HepG2 (cell line): ENCODE data around the gene FAT1. TPM values are rescaled to one million over a fixed set of nuclear protein-coding genes. Genes with fewer than 3 reads are reported as not detected.

ENCODE experiments used
- ATF1 ChIP-seq: IDR thresholded peaks from 2 replicates; pipeline ENCODE4 v1.6.1; 2016; ENCODE audit warnings: mild to moderate bottlenecking, control low read depth
- CREM ChIP-seq, 2 experiments: sonication (generic) in 1 of 2; formaldehyde crosslinking in 1 of 2; IDR thresholded peaks; 2 replicates each; pipeline versions ENCODE4 v1.4.0 to v1.6.1; 2016 to 2020; ENCODE audit warnings: antibody characterized with exemption in 1 of 2, mild to moderate bottlenecking in 1 of 2, missing genetic modification reagents in 1 of 2
- EZH2 ChIP-seq: conservative IDR thresholded peaks from 2 replicates; pipeline ENCODE4 v1.6.1; 2012; ENCODE audit warnings: mild to moderate bottlenecking, low read depth, low read length, moderate library complexity
- FOSL2 ChIP-seq: sonication (generic); formaldehyde crosslinking; IDR thresholded peaks from 2 replicates; pipeline ENCODE4 v1.4.0; 2020; ENCODE audit warnings: missing genetic modification reagents
- HNRNPK ChIP-seq: fragments of 200-400 bp; formaldehyde crosslinking; IDR thresholded peaks from 2 replicates; pipeline ENCODE4 v1.6.1; 2018; ENCODE audit warnings: low read length, low read depth, moderate library complexity, mild to moderate bottlenecking; ENCODE audit not compliant: poor library complexity, severe bottlenecking
- HOXA9 ChIP-seq: sonication (generic); formaldehyde crosslinking; IDR thresholded peaks from 2 replicates; pipeline ENCODE4 v1.8.1; 2022; ENCODE audit warnings: missing genetic modification reagents, mild to moderate bottlenecking, moderate library complexity, borderline replicate concordance
- KMT2B ChIP-seq: IDR thresholded peaks from 2 replicates; pipeline ENCODE4 v1.6.1; 2016; ENCODE audit warnings: missing genetic modification reagents, missing compliant biosample characterization
- MBNL3 ChIP-seq: fragments of 250-450 bp; sonication (Bioruptor Pico); conservative IDR thresholded peaks from 2 replicates; pipeline ENCODE4 v1.8.0; 2022; ENCODE audit warnings: mild to moderate bottlenecking, inconsistent platforms
- MYC ChIP-seq: sonication (generic); formaldehyde crosslinking; IDR thresholded peaks from 2 replicates; pipeline ENCODE4 v1.9.0; 2021; ENCODE audit warnings: missing genetic modification reagents, borderline replicate concordance
- NCOA2 ChIP-seq: sonication (generic); formaldehyde crosslinking; IDR thresholded peaks from 2 replicates; pipeline ENCODE4 v1.8.0; 2022; ENCODE audit warnings: inconsistent platforms
- NONO ChIP-seq, 2 experiments: fragments of 450-650 bp in 1 of 2; sonication (generic) in 1 of 2; formaldehyde crosslinking in 1 of 2; IDR thresholded peaks in 1 of 2; conservative IDR thresholded peaks in 1 of 2; 2 replicates each; pipeline versions ENCODE4 v1.6.1 to v1.8.0; 2017 to 2022; ENCODE audit warnings: mild to moderate bottlenecking in 1 of 2, missing genetic modification reagents in 1 of 2, moderate library complexity in 1 of 2
- PPARG ChIP-seq: conservative IDR thresholded peaks from 2 replicates; pipeline ENCODE4 v1.6.1; 2016; ENCODE audit warnings: missing biosample characterization, missing genetic modification reagents
- RXRB ChIP-seq: IDR thresholded peaks from 2 replicates; pipeline ENCODE4 v1.6.1; 2016; ENCODE audit warnings: borderline replicate concordance, missing genetic modification reagents, missing compliant biosample characterization
- SMAD3 ChIP-seq: sonication (generic); formaldehyde crosslinking; IDR thresholded peaks from 2 replicates; pipeline ENCODE4 v1.4.0; 2020; ENCODE audit warnings: missing genetic modification reagents
- SRSF9 ChIP-seq: fragments of 200-400 bp; formaldehyde crosslinking; IDR thresholded peaks from 2 replicates; pipeline ENCODE4 v1.6.1; 2018; ENCODE audit warnings: borderline replicate concordance, mild to moderate bottlenecking, low read depth, low read length; ENCODE audit not compliant: insufficient read depth, poor library complexity, severe bottlenecking
- TBX2 ChIP-seq: sonication (generic); formaldehyde crosslinking; IDR thresholded peaks from 2 replicates; pipeline ENCODE4 v1.5.0; 2020; ENCODE audit warnings: missing genetic modification reagents, mild to moderate bottlenecking, borderline replicate concordance
- WIZ ChIP-seq: sonication (generic); formaldehyde crosslinking; IDR thresholded peaks from 2 replicates; pipeline ENCODE4 v1.5.1; 2020; ENCODE audit warnings: mild to moderate bottlenecking, missing genetic modification reagents
- ZBTB42 ChIP-seq: sonication (generic); formaldehyde crosslinking; IDR thresholded peaks from 2 replicates; pipeline ENCODE4 v1.5.0; 2020; ENCODE audit warnings: mild to moderate bottlenecking, missing genetic modification reagents
- ZNF205 ChIP-seq: IDR thresholded peaks from 2 replicates; pipeline ENCODE4 v1.6.1; 2018; ENCODE audit warnings: missing biosample characterization, missing genetic modification reagents
- ZNF232 ChIP-seq: sonication (generic); formaldehyde crosslinking; IDR thresholded peaks from 2 replicates; pipeline ENCODE4 v1.4.0; 2020; ENCODE audit warnings: missing genetic modification reagents, borderline replicate concordance
- ZNF235 ChIP-seq: sonication (generic); formaldehyde crosslinking; IDR thresholded peaks from 2 replicates; pipeline ENCODE4 v1.8.1; 2023; ENCODE audit warnings: mild to moderate bottlenecking, missing genetic modification reagents, borderline replicate concordance
- ZNF556 ChIP-seq: sonication (generic); formaldehyde crosslinking; IDR thresholded peaks from 2 replicates; pipeline ENCODE4 v1.4.0; 2020; ENCODE audit warnings: mild to moderate bottlenecking, missing genetic modification reagents, borderline replicate concordance
- ZNF563 ChIP-seq: sonication (generic); formaldehyde crosslinking; IDR thresholded peaks from 2 replicates; pipeline ENCODE4 v1.8.0; 2022; ENCODE audit warnings: mild to moderate bottlenecking, moderate library complexity, missing genetic modification reagents
- ZNF703 ChIP-seq: sonication (generic); formaldehyde crosslinking; IDR thresholded peaks from 2 replicates; pipeline ENCODE4 v1.5.1; 2020; ENCODE audit warnings: missing genetic modification reagents, mild to moderate bottlenecking, moderate library complexity, borderline replicate concordance
- ZNF879 ChIP-seq: sonication (generic); formaldehyde crosslinking; IDR thresholded peaks from 2 replicates; pipeline ENCODE4 v1.8.1; 2023; ENCODE audit warnings: missing genetic modification reagents
- polyA plus RNA-seq, 8 experiments: library from polyadenylated mRNA; depleted of rRNA in 3 of 8; stranded (reverse) in 7 of 8; unstranded in 1 of 8; fragments of >200 nt; fragmentation: Illumina TruSeq in 4 of 8; extraction: Trizol in 4 of 8; gene quantifications; 2 replicates each; pipeline versions ENCODE4 v1.2.1 to v1.2.3, GENCODE V29; 2011 to 2016; ENCODE audit warnings: low read depth in 4 of 8, missing spikeins in 1 of 8, mixed read lengths in 1 of 8; ENCODE audit not compliant: insufficient read depth in 1 of 8
- total RNA-seq, 5 experiments: library from RNA; depleted of rRNA; stranded (reverse); fragments of >200 nt; fragmentation: Illumina TruSeq; extraction: Trizol; gene quantifications; 2 replicates each; pipeline ENCODE4 v1.2.3, GENCODE V29; 2016; ENCODE audit warnings: low read depth in 1 of 5
- TF ChIP-seq, protein P1 (sequence below), 2 experiments: fragments of 450-650 bp in 1 of 2; sonication (generic) in 1 of 2; formaldehyde crosslinking; IDR thresholded peaks; 2 replicates each; pipeline versions ENCODE4 v1.5.0 to v1.8.0; 2020 to 2022; ENCODE audit warnings: mild to moderate bottlenecking in 1 of 2, missing genetic modification reagents in 1 of 2
- TF ChIP-seq, protein P2 (sequence below): sonication (generic); formaldehyde crosslinking; IDR thresholded peaks from 2 replicates; pipeline ENCODE4 v1.5.0; 2020; ENCODE audit warnings: missing genetic modification reagents, mild to moderate bottlenecking, borderline replicate concordance
- TF ChIP-seq, protein P3 (sequence below): fragments of 450-650 bp; IDR thresholded peaks from 2 replicates; pipeline ENCODE4 v1.6.1; 2017

Gene FAT1
- total and polyA plus RNA-seq, 2 of the 13 experiments (the other 11 are each of a cell fraction or from before 2014, with no cell fraction given): 185 to 216 TPM

DNA sequence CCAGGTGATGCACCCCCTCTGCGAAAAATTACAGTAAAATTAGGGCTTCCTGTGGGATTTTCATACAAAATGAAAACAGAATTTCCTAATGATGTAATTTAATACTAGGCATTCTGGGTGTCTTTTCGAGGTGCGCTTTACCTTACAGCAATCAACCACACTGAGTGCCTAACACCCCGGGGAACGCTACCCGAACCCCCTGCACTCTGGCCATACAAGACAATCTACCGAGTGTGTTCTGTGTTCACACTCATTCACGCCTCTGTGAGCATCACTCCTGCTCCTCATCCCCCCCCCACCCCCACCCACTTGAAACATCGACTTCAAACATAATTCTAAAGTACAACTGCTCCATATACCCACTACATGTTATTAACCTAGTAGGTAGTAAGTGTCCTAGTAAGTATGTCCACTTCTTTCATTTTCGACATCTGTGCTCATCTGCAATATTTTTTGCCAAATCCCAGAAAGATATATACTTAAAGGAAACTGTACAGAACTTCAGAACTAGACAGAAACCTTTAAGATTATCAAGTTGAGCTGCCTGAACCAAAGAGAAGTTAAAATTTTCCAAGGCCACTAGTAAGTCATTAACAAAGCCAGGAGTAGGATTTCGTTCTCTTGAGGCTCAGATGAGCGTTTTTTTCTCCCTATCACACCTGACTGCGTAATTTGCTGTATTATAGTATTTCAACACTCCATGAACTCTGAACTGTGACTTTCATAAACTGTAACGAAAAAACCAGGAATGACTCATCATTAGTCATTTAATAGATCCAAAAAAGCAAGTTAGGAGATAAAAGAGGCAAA, 80.0 kb downstream of the FAT1 start (continued):
- TF ChIP-seq FOSL2 (CRISPR knock-in tag): peak; percentile 91
- peak; percentile 52; the same call in 1 of the 2 replicates for TF ChIP-seq PPARG (CRISPR knock-in tag)
- TF ChIP-seq ZNF563: no peak
- TF ChIP-seq NCOA2: peak; percentile 88
- no peak for TF ChIP-seq MBNL3 (CRISPR knock-in tag)
- no peak for TF ChIP-seq ZNF703 (CRISPR knock-in tag)
- TF ChIP-seq TBX2 (CRISPR knock-in tag): peak; percentile 58; the same call in 1 of the 2 replicates
- TF ChIP-seq MYC (CRISPR knock-in tag): no peak
- TF ChIP-seq, protein P1, sequence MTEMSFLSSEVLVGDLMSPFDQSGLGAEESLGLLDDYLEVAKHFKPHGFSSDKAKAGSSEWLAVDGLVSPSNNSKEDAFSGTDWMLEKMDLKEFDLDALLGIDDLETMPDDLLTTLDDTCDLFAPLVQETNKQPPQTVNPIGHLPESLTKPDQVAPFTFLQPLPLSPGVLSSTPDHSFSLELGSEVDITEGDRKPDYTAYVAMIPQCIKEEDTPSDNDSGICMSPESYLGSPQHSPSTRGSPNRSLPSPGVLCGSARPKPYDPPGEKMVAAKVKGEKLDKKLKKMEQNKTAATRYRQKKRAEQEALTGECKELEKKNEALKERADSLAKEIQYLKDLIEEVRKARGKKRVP (CRISPR knock-in tag; IDR thresholded peaks at IDR 0.05): peak in 1 of 2 experiments; percentile 49; a peak in 1 of 4 replicates
- TF ChIP-seq ZNF556: no peak
- no peak for TF ChIP-seq ATF1 (CRISPR knock-in tag)
- TF ChIP-seq ZNF205 (CRISPR knock-in tag): peak; percentile 61; the same call in 1 of the 2 replicates
- TF ChIP-seq, protein P2, sequence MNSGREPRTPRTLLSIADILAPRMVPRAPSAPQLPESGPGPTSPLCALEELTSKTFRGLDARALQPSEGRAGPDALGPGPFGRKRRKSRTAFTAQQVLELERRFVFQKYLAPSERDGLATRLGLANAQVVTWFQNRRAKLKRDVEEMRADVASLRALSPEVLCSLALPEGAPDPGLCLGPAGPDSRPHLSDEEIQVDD: no peak
- no peak for TF ChIP-seq NONO (IDR thresholded peaks at IDR 0.05)
- 0 out of 2 replicates have a peak, but pooled peaks have one; percentile 28 for TF ChIP-seq NONO (CRISPR knock-in tag; conservative IDR thresholded peaks at IDR 0.05)
- TF ChIP-seq, protein P3, sequence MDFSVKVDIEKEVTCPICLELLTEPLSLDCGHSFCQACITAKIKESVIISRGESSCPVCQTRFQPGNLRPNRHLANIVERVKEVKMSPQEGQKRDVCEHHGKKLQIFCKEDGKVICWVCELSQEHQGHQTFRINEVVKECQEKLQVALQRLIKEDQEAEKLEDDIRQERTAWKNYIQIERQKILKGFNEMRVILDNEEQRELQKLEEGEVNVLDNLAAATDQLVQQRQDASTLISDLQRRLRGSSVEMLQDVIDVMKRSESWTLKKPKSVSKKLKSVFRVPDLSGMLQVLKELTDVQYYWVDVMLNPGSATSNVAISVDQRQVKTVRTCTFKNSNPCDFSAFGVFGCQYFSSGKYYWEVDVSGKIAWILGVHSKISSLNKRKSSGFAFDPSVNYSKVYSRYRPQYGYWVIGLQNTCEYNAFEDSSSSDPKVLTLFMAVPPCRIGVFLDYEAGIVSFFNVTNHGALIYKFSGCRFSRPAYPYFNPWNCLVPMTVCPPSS: no peak
- no peak for TF ChIP-seq SRSF9
- TF ChIP-seq HOXA9: no peak
- TF ChIP-seq ZNF232 (CRISPR knock-in tag): no peak
- TF ChIP-seq ZBTB42 (CRISPR knock-in tag): no peak
- TF ChIP-seq SMAD3 (CRISPR knock-in tag): peak; percentile 87
- no peak for TF ChIP-seq WIZ (CRISPR knock-in tag)
- peak; percentile 71 for TF ChIP-seq RXRB (CRISPR knock-in tag)
- TF ChIP-seq ZNF879 (CRISPR knock-in tag): no peak
- no peak for TF ChIP-seq HNRNPK
- no peak for TF ChIP-seq EZH2
- TF ChIP-seq KMT2B (CRISPR knock-in tag): peak; percentile 41; the same call in 1 of the 2 replicates
- peak; percentile 80 for TF ChIP-seq CREM (IDR thresholded peaks at IDR 0.05)
- no peak for TF ChIP-seq CREM (CRISPR knock-in tag; IDR thresholded peaks at IDR 0.05)
- TF ChIP-seq ZNF235 (CRISPR knock-in tag): no peak
